Measurements from ENCODE around the gene PPP2R5A. TPM values are rescaled to one million over a fixed set of nuclear protein-coding genes. Genes with fewer than 3 reads are reported as not detected.

The PPP2R5A gene
- total and polyA plus RNA-seq, 2 of the 8 experiments (the other 6 are each of a cell fraction or from before 2014, with no cell fraction given), result 14.6 to 36.3 TPM

DNA sequence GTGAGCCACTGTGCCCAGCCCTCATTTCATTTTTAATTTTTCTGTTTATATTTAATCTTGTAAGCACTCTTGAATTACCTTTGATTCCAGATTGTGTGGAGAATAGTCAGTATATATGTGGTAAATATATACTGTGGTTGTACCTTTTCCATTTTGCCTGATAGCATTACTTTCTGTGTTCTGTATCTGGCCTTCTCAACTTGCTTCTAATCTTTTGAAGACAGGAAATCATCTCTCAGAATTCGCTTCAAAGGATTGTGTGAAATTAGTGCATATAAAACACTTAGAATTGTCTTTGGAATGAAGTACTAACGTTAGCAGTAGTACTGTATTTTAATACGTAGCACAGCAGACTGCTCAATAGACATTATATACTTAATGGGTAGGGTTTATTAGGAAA, 37.9 kb downstream of the PPP2R5A start (continued):
- TF ChIP-seq, protein P1, sequence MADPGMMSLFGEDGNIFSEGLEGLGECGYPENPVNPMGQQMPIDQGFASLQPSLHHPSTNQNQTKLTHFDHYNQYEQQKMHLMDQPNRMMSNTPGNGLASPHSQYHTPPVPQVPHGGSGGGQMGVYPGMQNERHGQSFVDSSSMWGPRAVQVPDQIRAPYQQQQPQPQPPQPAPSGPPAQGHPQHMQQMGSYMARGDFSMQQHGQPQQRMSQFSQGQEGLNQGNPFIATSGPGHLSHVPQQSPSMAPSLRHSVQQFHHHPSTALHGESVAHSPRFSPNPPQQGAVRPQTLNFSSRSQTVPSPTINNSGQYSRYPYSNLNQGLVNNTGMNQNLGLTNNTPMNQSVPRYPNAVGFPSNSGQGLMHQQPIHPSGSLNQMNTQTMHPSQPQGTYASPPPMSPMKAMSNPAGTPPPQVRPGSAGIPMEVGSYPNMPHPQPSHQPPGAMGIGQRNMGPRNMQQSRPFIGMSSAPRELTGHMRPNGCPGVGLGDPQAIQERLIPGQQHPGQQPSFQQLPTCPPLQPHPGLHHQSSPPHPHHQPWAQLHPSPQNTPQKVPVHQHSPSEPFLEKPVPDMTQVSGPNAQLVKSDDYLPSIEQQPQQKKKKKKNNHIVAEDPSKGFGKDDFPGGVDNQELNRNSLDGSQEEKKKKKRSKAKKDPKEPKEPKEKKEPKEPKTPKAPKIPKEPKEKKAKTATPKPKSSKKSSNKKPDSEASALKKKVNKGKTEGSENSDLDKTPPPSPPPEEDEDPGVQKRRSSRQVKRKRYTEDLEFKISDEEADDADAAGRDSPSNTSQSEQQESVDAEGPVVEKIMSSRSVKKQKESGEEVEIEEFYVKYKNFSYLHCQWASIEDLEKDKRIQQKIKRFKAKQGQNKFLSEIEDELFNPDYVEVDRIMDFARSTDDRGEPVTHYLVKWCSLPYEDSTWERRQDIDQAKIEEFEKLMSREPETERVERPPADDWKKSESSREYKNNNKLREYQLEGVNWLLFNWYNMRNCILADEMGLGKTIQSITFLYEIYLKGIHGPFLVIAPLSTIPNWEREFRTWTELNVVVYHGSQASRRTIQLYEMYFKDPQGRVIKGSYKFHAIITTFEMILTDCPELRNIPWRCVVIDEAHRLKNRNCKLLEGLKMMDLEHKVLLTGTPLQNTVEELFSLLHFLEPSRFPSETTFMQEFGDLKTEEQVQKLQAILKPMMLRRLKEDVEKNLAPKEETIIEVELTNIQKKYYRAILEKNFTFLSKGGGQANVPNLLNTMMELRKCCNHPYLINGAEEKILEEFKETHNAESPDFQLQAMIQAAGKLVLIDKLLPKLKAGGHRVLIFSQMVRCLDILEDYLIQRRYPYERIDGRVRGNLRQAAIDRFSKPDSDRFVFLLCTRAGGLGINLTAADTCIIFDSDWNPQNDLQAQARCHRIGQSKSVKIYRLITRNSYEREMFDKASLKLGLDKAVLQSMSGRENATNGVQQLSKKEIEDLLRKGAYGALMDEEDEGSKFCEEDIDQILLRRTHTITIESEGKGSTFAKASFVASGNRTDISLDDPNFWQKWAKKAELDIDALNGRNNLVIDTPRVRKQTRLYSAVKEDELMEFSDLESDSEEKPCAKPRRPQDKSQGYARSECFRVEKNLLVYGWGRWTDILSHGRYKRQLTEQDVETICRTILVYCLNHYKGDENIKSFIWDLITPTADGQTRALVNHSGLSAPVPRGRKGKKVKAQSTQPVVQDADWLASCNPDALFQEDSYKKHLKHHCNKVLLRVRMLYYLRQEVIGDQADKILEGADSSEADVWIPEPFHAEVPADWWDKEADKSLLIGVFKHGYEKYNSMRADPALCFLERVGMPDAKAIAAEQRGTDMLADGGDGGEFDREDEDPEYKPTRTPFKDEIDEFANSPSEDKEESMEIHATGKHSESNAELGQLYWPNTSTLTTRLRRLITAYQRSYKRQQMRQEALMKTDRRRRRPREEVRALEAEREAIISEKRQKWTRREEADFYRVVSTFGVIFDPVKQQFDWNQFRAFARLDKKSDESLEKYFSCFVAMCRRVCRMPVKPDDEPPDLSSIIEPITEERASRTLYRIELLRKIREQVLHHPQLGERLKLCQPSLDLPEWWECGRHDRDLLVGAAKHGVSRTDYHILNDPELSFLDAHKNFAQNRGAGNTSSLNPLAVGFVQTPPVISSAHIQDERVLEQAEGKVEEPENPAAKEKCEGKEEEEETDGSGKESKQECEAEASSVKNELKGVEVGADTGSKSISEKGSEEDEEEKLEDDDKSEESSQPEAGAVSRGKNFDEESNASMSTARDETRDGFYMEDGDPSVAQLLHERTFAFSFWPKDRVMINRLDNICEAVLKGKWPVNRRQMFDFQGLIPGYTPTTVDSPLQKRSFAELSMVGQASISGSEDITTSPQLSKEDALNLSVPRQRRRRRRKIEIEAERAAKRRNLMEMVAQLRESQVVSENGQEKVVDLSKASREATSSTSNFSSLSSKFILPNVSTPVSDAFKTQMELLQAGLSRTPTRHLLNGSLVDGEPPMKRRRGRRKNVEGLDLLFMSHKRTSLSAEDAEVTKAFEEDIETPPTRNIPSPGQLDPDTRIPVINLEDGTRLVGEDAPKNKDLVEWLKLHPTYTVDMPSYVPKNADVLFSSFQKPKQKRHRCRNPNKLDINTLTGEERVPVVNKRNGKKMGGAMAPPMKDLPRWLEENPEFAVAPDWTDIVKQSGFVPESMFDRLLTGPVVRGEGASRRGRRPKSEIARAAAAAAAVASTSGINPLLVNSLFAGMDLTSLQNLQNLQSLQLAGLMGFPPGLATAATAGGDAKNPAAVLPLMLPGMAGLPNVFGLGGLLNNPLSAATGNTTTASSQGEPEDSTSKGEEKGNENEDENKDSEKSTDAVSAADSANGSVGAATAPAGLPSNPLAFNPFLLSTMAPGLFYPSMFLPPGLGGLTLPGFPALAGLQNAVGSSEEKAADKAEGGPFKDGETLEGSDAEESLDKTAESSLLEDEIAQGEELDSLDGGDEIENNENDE (IDR thresholded peaks at IDR 0.05; ENCODE audit: insufficient replicate concordance, low read length), result no peak
- TF ChIP-seq ZNF274 (IDR thresholded peaks at IDR 0.05; ENCODE audit: borderline replicate concordance, extremely low read depth, low read length) (no peak), NRF1 (IDR thresholded peaks at IDR 0.05; ENCODE audit: low read depth, low read length) (no peak), CHD2 (IDR thresholded peaks at IDR 0.05; ENCODE audit: low read length) (no peak), CBX5 (IDR thresholded peaks at IDR 0.05; ENCODE audit: low read depth, low read length) (no peak), RBBP5 (IDR thresholded peaks at IDR 0.05; ENCODE audit: borderline replicate concordance, low read depth, low read length) (no peak), KDM5A (IDR thresholded peaks at IDR 0.05; ENCODE audit: low read length) (no peak), TCF12 (IDR thresholded peaks at IDR 0.05; ENCODE audit: low read depth, low read length) (no peak)
- TF ChIP-seq, protein P2, sequence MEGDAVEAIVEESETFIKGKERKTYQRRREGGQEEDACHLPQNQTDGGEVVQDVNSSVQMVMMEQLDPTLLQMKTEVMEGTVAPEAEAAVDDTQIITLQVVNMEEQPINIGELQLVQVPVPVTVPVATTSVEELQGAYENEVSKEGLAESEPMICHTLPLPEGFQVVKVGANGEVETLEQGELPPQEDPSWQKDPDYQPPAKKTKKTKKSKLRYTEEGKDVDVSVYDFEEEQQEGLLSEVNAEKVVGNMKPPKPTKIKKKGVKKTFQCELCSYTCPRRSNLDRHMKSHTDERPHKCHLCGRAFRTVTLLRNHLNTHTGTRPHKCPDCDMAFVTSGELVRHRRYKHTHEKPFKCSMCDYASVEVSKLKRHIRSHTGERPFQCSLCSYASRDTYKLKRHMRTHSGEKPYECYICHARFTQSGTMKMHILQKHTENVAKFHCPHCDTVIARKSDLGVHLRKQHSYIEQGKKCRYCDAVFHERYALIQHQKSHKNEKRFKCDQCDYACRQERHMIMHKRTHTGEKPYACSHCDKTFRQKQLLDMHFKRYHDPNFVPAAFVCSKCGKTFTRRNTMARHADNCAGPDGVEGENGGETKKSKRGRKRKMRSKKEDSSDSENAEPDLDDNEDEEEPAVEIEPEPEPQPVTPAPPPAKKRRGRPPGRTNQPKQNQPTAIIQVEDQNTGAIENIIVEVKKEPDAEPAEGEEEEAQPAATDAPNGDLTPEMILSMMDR (IDR thresholded peaks at IDR 0.05; ENCODE audit: control extremely low read depth in 1 of 3, insufficient read depth in 1 of 3, low read depth in 1 of 3, low read length in 3 of 3), result no peak
